Thyroid gland (tissue), 4 donors: ENCODE results near the gene ZNF429.

Experiments
- CTCF ChIP-seq, 6 experiments: fragments of 200-600 bp in 3 of 6; fragments of 450-650 bp in 3 of 6; sonication (generic) in 3 of 6; IDR thresholded peaks; one replicate each; pipeline ENCODE4 v1.5.1; 2016 to 2019; ENCODE audit warnings: antibody characterized with exemption in 6 of 6, mild to moderate bottlenecking in 2 of 6, inconsistent platforms in 1 of 6, moderate library complexity in 1 of 6
- POLR2A ChIP-seq, 2 donors: fragments of 450-650 bp; IDR thresholded peaks; one replicate each; pipeline ENCODE4 v1.6.1; 2017; ENCODE audit warnings: antibody characterized with exemption in 2 of 2, mild to moderate bottlenecking in 2 of 2, moderate library complexity in 1 of 2

GRCh38 chr19:21487969-21488368, 17.4 kb upstream of the ZNF429 start:
- TF ChIP-seq CTCF (IDR thresholded peaks at IDR 0.05): no peak
- no peak for TF ChIP-seq POLR2A (IDR thresholded peaks at IDR 0.05)
